ENCODE data around the gene APH1B. TPM values are rescaled to one million over a fixed set of nuclear protein-coding genes. Genes with fewer than 3 reads are reported as not detected.

Gene APH1B
- total RNA-seq, 1 experiment from 2014 or later = 6.2 TPM

DNA sequence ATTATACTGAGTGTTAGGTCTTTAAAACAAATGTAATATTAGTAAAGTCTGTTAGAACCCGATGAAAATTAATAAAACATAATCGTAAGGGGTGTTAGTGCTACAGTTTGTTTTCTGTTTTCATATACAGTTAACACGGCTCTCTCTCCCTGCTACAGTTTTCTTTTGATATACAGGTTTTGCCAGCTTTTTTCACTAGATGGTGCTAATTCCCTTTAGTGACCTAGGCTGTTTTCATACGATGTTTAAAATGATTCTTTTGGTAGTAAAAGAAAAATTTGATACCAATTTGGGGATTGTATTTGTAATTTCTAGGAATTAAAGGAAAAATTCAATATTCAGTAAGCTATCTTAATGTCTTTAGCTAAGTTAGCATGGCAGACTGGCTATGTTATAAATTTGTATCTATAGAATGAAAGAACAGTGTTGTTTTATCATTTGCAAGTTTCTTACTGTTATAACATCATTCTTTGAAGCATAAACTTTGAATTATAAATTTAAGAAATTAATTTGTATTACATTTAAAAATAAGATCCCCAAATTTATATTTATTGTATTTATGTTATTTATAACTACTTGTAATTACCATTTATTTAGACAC lies 11.5 kb downstream of the APH1B start:
- ChIA-PET CTCF (interaction anchor here (0.6 to 1.5 kb wide), 2 partner anchors 114 to 546 kb away, joined by 3 to 7 read pairs; no protein-coding TSS in a partner anchor), POLR2A (ENCODE audit: low non-redundant PET) (no interaction called here)
- no peak overlapping the region for H3K27ac ChIP-seq (ENCODE audit: low read depth, low read length, poor library complexity, severe bottlenecking)

DNA sequence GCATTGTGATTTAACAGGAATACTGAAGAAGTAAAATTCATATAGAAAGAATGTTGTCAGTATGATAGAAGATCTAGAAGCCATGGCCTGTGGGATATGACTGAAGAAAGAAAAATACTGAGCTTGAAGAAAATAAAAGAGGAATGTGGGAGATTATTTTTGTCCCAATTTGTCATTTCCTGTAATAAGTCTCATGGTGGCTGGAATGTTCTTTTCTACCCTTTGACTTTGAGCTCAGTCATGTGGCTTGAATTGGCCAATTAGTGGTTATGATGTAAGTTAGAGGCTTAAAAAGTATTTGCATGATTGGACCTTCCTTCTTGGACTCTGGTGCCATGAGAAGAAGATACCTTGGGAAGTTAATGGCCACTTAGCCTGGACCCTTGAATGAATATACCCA lies 14.1 kb downstream of the APH1B start:
- POLR2A ChIA-PET (ENCODE audit: low non-redundant PET) = no interaction called here
- Histone ChIP-seq H3K27ac (ENCODE audit: low read depth, low read length, poor library complexity, severe bottlenecking) (peak overlapping the region; percentile 46), H3K4me3 (ENCODE audit: low read depth, low read length, poor library complexity, severe bottlenecking) (no peak overlapping the region), H3K36me3 (ENCODE audit: insufficient read depth, low read length, poor library complexity, severe bottlenecking) (no peaks in the 10 kb centered on the region), H3K27me3 (replicated peaks; ENCODE audit: insufficient read depth, low read depth, low read length, poor library complexity) (no peaks in the 10 kb centered on the region), H3K4me1 (ENCODE audit: insufficient read depth, low read length, poor library complexity, severe bottlenecking) (peaks cover 19% of the 10 kb centered on the region), H3K9me3 (ENCODE audit: low read depth, low read length, poor library complexity, severe bottlenecking) (no peaks in the 10 kb centered on the region)
- intact Hi-C loops (cut with micrococcal nuclease; ENCODE audit: unreplicated experiment) = loop anchor here (1.0 kb wide), 1 partner anchor 111 kb away; no protein-coding TSS in a partner anchor
- CTCF ChIA-PET = interaction anchor here (0.6 to 2.3 kb wide), 3 partner anchors 111 to 308 kb away, joined by 3 to 9 read pairs (median 3); no protein-coding TSS in a partner anchor
- BruUV-seq (replicated peaks) = no TSS peak
- peak; percentile 70 for DNase-seq (ENCODE audit: low spot score)
- TF ChIP-seq EZH2 (IDR thresholded peaks at IDR 0.05; ENCODE audit: borderline replicate concordance, low read depth, low read length, poor library complexity, severe bottlenecking) = no peak
- TF ChIP-seq, protein P1, sequence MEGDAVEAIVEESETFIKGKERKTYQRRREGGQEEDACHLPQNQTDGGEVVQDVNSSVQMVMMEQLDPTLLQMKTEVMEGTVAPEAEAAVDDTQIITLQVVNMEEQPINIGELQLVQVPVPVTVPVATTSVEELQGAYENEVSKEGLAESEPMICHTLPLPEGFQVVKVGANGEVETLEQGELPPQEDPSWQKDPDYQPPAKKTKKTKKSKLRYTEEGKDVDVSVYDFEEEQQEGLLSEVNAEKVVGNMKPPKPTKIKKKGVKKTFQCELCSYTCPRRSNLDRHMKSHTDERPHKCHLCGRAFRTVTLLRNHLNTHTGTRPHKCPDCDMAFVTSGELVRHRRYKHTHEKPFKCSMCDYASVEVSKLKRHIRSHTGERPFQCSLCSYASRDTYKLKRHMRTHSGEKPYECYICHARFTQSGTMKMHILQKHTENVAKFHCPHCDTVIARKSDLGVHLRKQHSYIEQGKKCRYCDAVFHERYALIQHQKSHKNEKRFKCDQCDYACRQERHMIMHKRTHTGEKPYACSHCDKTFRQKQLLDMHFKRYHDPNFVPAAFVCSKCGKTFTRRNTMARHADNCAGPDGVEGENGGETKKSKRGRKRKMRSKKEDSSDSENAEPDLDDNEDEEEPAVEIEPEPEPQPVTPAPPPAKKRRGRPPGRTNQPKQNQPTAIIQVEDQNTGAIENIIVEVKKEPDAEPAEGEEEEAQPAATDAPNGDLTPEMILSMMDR (conservative IDR thresholded peaks at IDR 0.05; ENCODE audit: low read depth, low read length) = no peak

More for the DNA sequence above, 11.5 kb downstream of the APH1B start:
- Histone ChIP-seq H3K9me3 (ENCODE audit: low read depth, low read length, poor library complexity, severe bottlenecking) (no peaks in the 10 kb centered on the region), H3K4me3 (ENCODE audit: low read depth, low read length, poor library complexity, severe bottlenecking) (no peak overlapping the region), H3K36me3 (ENCODE audit: insufficient read depth, low read length, poor library complexity, severe bottlenecking) (no peaks in the 10 kb centered on the region), H3K27me3 (replicated peaks; ENCODE audit: insufficient read depth, low read depth, low read length, poor library complexity) (no peaks in the 10 kb centered on the region), H3K4me1 (ENCODE audit: insufficient read depth, low read length, poor library complexity, severe bottlenecking) (peaks cover 19% of the 10 kb centered on the region)
- DNase-seq (ENCODE audit: low spot score) = peak; percentile 73
- TF ChIP-seq EZH2 (IDR thresholded peaks at IDR 0.05; ENCODE audit: borderline replicate concordance, low read depth, low read length, poor library complexity, severe bottlenecking) = no peak
- TF ChIP-seq, protein P1 (conservative IDR thresholded peaks at IDR 0.05; ENCODE audit: low read depth, low read length) = peak; percentile 85
- no TSS peak for BruUV-seq (replicated peaks)
- intact Hi-C loops (cut with micrococcal nuclease; ENCODE audit: unreplicated experiment) = loop anchor here (2.0 to 10.0 kb wide), 4 partner anchors 216 to 778 kb away; partner anchors contain the start of gene USP3

DNA sequence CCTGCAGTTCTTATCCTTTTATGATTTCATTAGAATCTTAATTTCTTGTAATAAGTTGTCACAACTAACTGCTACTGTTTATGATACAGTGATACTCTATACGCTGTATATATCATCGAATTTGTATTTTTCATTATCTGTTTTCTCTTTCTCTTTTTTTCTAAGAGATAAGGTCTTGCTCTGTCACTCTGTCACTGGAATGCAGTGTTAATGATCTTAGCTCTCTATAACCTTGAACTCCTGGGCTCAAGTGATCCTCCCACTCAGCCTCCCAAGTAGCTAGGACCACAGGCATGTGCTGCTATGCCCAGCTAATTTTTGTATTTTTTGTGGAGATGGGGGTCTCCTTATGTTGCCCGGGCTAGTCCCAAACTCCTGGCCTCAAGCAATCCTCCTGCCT lies 14.8 kb downstream of the APH1B start:
- intact Hi-C loops (cut with micrococcal nuclease; ENCODE audit: unreplicated experiment) = no loop called here
- no TSS peak for BruUV-seq (replicated peaks)
- ChIA-PET POLR2A (ENCODE audit: low non-redundant PET) (interaction anchor here (0.6 kb wide), 1 partner anchor 15 kb away, joined by 3 read pairs; the partner anchor contains the start of gene APH1B), CTCF (interaction anchor here (2.3 kb wide), 1 partner anchor 111 kb away, joined by 9 read pairs; no protein-coding TSS in a partner anchor)
- Histone ChIP-seq H3K4me3 (ENCODE audit: low read depth, low read length, poor library complexity, severe bottlenecking) (no peak overlapping the region), H3K27me3 (replicated peaks; ENCODE audit: insufficient read depth, low read depth, low read length, poor library complexity) (no peaks in the 10 kb centered on the region), H3K4me1 (ENCODE audit: insufficient read depth, low read length, poor library complexity, severe bottlenecking) (peaks cover 19% of the 10 kb centered on the region), H3K27ac (ENCODE audit: low read depth, low read length, poor library complexity, severe bottlenecking) (peak overlapping the region; percentile 46), H3K9me3 (ENCODE audit: low read depth, low read length, poor library complexity, severe bottlenecking) (no peaks in the 10 kb centered on the region), H3K36me3 (ENCODE audit: insufficient read depth, low read length, poor library complexity, severe bottlenecking) (no peaks in the 10 kb centered on the region)
- no peak for DNase-seq (ENCODE audit: low spot score)
- no peak for TF ChIP-seq EZH2 (IDR thresholded peaks at IDR 0.05; ENCODE audit: borderline replicate concordance, low read depth, low read length, poor library complexity, severe bottlenecking)
- TF ChIP-seq, protein P1 (conservative IDR thresholded peaks at IDR 0.05; ENCODE audit: low read depth, low read length) = no peak
